GM18526 (cell line): ENCODE data around the gene IDI1.

Source experiments
- POLR2A ChIP-seq: IDR thresholded peaks from 3 replicates; pipeline ENCODE4 v1.6.1; 2011; ENCODE audit not compliant: insufficient read length; ENCODE audit errors: extremely low read depth

The IDI1 gene

DNA sequence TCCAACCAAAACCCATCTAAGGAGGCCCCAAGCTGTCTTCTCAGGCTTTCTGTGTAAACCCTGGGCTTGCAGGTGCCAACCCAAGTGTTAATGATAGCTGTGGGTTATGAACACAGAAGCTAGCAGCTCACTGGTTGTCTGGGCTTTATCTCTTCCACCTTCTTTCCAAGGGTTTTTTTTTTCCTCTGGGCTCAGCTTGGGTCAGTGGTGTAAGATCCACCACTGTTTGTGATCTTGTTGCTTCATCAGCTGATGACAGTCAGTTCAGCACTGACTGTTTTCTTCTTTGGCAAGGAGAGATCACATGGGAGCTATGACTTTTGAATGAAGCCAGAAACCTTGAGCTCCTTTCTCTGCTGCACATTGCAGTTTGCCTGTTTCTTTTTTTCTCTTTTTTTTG lies 56.0 kb downstream of the IDI1 start:
- TF ChIP-seq POLR2A = no peak

DNA sequence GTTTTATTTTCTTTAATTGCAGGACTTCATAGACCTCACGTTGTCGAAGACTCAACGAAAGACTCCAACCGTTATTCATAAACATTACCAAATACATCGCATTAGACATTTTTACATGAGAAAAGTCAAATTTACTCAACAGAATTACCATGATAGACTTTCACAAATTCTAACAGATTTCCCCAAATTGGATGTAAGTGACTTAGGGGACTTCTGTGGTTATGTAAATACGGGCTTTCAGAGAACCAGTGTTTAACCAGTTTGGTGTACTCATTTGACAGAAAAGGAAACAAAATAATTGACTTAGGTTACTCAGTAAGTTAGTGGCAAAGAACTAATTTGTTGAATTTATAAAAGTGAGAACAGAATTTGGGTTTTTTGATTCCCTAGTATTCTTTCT lies 56.5 kb downstream of the IDI1 start:
- no peak for TF ChIP-seq POLR2A

DNA sequence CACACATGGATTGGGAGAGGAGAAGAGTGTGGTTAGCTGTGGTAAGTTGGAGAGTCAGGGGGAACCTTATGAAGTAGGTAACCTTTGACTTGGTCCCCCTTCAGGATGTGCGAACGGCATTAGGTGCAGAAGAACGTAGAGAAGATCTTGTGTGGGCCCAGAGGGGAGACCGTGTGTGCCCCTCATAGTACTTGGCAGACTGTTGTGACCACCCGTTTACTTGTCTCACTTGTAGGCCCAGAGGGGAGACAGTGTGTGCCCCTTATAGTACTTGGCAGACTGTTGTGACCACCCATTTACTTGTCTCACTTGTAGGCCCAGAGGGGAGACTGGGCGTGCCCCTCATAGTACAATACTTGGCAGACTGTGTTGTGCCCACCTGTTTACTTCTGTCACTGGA lies 58.1 kb downstream of the IDI1 start:
- no peak for TF ChIP-seq POLR2A
